Osteoblast (primary cell): ENCODE data around the gene SOBP. TPM values are rescaled to one million over a fixed set of nuclear protein-coding genes. Genes with fewer than 3 reads are reported as not detected.
"Not testable (repeated sequence)": the region's sequence is repeated elsewhere in the genome, so short reads cannot be mapped to it uniquely, and the experiment has no call there.

Experiments used
- DNase-seq: peaks from one replicate; pipeline ENCODE4 v3.0.0; 2011; ENCODE audit warnings: low spot score, mixed read lengths; ENCODE audit not compliant: insufficient read length; ENCODE audit errors: missing footprints
- H2AFZ ChIP-seq: 2 replicates; pipeline ENCODE4 v1.6.0; 2011; ENCODE audit warnings: mild to moderate bottlenecking, low read length
- H3K27ac ChIP-seq: 2 replicates; pipeline ENCODE4 v1.5.1; 2011; ENCODE audit warnings: mild to moderate bottlenecking, low read depth, low read length, moderate library complexity
- H3K27me3 ChIP-seq: 2 replicates; pipeline ENCODE4 v1.6.0; 2012; ENCODE audit warnings: mild to moderate bottlenecking, control low read depth, inconsistent platforms, low read length, moderate library complexity; ENCODE audit not compliant: insufficient read depth
- H3K36me3 ChIP-seq: 2 replicates; pipeline ENCODE4 v1.5.1; 2011; ENCODE audit warnings: mild to moderate bottlenecking, low read length, control low read depth, moderate library complexity; ENCODE audit not compliant: insufficient read depth
- H3K4me1 ChIP-seq: 2 replicates; pipeline ENCODE4 v1.5.1; 2011; ENCODE audit warnings: mild to moderate bottlenecking, low read length, control low read depth, moderate library complexity; ENCODE audit not compliant: insufficient read depth
- H3K4me2 ChIP-seq: 2 replicates; pipeline ENCODE4 v1.6.0; 2011; ENCODE audit warnings: mild to moderate bottlenecking, low read length; ENCODE audit not compliant: insufficient read depth
- H3K4me3 ChIP-seq: fragments of 200-600 bp; sonication (generic); 3 replicates; pipeline ENCODE4 v1.5.1; 2012; ENCODE audit warnings: mild to moderate bottlenecking, low read length, inconsistent platforms; ENCODE audit not compliant: insufficient read depth
- H3K79me2 ChIP-seq: 2 replicates; pipeline ENCODE4 v1.6.0; 2012; ENCODE audit warnings: mild to moderate bottlenecking, low read length, control low read depth, inconsistent platforms; ENCODE audit not compliant: insufficient read depth
- H3K9me3 ChIP-seq: 2 replicates; pipeline ENCODE4 v1.5.1; 2011; ENCODE audit warnings: low read depth, low read length, control low read depth
- H4K20me1 ChIP-seq: 2 replicates; pipeline ENCODE4 v1.6.0; 2012; ENCODE audit warnings: mild to moderate bottlenecking, low read length, control low read depth; ENCODE audit not compliant: insufficient read depth
- CTCF ChIP-seq: IDR thresholded peaks from 2 replicates; pipeline ENCODE4 v1.5.1; 2011; ENCODE audit warnings: mild to moderate bottlenecking, low read depth, low read length, moderate library complexity; ENCODE audit errors: extremely low read depth
- total RNA-seq: library from RNA; depleted of rRNA; stranded (reverse); fragments of >200 nt; gene quantifications from 2 replicates; pipeline ENCODE4 v1.2.3, GENCODE V29; 2012

SOBP gene
- total RNA-seq, 1 donor, result 3.6 TPM

DNA sequence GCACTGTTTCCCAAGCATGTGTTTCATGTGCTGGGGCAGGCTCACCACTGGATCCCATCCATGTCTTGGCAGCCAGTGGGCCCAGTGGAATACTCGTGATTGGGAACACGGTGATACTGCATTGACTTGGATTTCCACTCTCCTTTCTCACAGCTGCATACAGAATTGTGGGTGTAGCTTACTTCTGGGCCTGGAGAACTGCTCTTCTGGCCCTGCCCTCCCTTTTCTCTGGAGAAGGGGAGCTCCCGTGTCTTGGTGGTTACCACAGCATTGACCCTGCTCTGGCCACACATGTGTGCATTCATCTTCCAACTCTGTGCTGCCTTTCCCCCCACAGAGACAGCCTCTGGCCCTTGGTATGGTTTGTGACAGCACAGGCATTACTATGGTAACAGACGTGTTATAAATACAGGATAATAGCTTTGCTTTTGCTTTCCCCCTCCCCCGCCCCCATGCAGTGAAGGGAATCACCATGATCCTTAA, 21.6 kb downstream of the SOBP start:
- Histone ChIP-seq H2AFZ (peak overlapping the region; percentile 2), H3K4me1 (no peaks in the 10 kb centered on the region)

GRCh38 chr6:107513214-107513613, 23.3 kb downstream of the SOBP start:
- Histone ChIP-seq H3K9me3 (no peaks in the 10 kb centered on the region), H4K20me1 (no peaks in the 10 kb centered on the region), H3K27me3 (no peaks in the 10 kb centered on the region), H3K4me3 (no peak overlapping the region), H3K79me2 (no peaks in the 10 kb centered on the region), H3K4me2 (no peak overlapping the region), H3K4me1 (no peaks in the 10 kb centered on the region), H2AFZ (no peak overlapping the region), H3K36me3 (no peaks in the 10 kb centered on the region), H3K27ac (no peak overlapping the region)
- TF ChIP-seq CTCF, result no peak
- DNase-seq, result no peak

More for the DNA sequence above, 21.6 kb downstream of the SOBP start:
- Histone ChIP-seq H3K4me2 (no peak overlapping the region), H3K4me3 (no peak overlapping the region), H3K79me2 (no peaks in the 10 kb centered on the region), H3K36me3 (no peaks in the 10 kb centered on the region), H3K27ac (no peak overlapping the region), H3K27me3 (no peaks in the 10 kb centered on the region), H3K9me3 (no peaks in the 10 kb centered on the region), H4K20me1 (no peaks in the 10 kb centered on the region)
- no peak for DNase-seq
- TF ChIP-seq CTCF, result no peak

DNA sequence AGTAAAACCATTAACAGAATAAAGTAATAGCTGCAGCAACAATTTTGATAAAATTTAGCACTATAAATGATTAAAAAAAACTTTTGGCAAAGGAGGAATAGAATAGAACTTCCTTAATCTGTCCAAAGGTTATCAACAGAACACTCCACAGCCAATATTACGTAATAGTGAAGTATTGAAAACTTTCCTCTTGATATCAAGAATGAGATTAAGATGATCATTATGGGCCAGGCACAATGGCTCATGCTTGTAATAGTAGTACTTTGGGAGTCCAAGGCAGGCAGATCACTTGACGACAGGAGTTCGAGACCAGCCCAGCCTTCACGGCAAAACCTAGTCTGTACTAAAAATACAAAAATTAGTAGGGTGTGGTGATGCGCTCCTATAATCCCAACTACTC, 26.0 kb downstream of the SOBP start:
- H3K4me3 ChIP-seq, result no peak overlapping the region
- no peak overlapping the region for H2AFZ ChIP-seq
- no peak overlapping the region for H3K27ac ChIP-seq
- H3K4me1 ChIP-seq, result no peaks in the 10 kb centered on the region
- no peak for TF ChIP-seq CTCF
- H4K20me1 ChIP-seq, result no peaks in the 10 kb centered on the region
- no peaks in the 10 kb centered on the region for H3K27me3 ChIP-seq
- H3K79me2 ChIP-seq, result no peaks in the 10 kb centered on the region
- no peak for DNase-seq
- no peak overlapping the region for H3K4me2 ChIP-seq
- H3K36me3 ChIP-seq, result no peaks in the 10 kb centered on the region
- H3K9me3 ChIP-seq, result no peaks in the 10 kb centered on the region

DNA sequence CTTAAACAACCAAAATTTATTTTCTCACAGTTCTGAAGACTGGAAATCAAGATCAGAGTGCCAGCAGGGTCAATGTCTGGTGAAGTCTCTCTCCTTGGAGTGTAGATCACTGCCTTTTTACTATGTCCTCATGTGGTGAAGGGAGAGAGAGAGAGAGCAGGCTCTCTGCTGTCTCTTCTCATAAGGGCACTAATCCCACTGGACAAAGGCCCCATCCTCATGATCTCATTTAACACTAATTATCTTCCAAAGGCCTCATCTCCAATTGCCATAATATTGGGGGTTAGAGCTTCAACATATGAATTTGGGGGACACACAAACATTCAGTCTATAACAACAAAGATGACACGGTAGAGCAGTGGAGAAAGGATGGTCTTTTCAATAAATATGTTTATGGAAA, 27.4 kb downstream of the SOBP start:
- Histone ChIP-seq H2AFZ (no peak overlapping the region), H3K27ac (no peak overlapping the region), H3K4me1 (no peaks in the 10 kb centered on the region), H3K27me3 (no peaks in the 10 kb centered on the region), H3K4me3 (no peak overlapping the region), H3K36me3 (no peaks in the 10 kb centered on the region), H3K79me2 (no peaks in the 10 kb centered on the region), H4K20me1 (no peaks in the 10 kb centered on the region), H3K9me3 (no peaks in the 10 kb centered on the region), H3K4me2 (no peak overlapping the region)
- no peak for TF ChIP-seq CTCF
- no peak for DNase-seq

DNA sequence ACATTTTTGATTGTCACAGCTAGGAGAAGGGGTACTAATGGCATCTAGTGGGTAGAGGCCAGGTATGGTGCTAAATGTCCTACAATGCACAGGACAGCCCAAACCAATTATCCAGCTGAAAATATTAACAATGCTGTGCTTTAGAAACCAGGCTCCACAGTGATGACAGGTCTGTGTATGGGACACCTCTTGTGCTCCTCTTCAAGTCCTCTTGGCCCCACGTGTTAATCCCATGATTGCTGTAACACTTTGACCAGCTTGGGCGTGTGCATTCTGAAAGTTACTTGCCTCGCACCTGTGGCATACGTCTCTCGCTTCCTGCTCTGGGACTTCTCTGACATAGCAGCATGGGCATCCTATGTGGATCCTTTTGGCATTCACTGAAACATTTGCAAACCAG, 29.3 kb downstream of the SOBP start:
- not testable (repeated sequence) for H2AFZ ChIP-seq

GRCh38 chr6:107520706-107521105, 30.8 kb downstream of the SOBP start:
- not testable (repeated sequence) for H3K4me1 ChIP-seq, H3K79me2 ChIP-seq, DNase-seq, H3K4me2 ChIP-seq, H3K36me3 ChIP-seq, H3K27ac ChIP-seq, H3K27me3 ChIP-seq, H3K9me3 ChIP-seq, H3K4me3 ChIP-seq, H4K20me1 ChIP-seq, H2AFZ ChIP-seq

More for the DNA sequence above, 29.3 kb downstream of the SOBP start:
- not testable (repeated sequence) for H3K4me3 ChIP-seq, H3K79me2 ChIP-seq, H3K27me3 ChIP-seq, H4K20me1 ChIP-seq, H3K4me1 ChIP-seq, DNase-seq, H3K27ac ChIP-seq, H3K4me2 ChIP-seq, H3K9me3 ChIP-seq, H3K36me3 ChIP-seq
